NCI-H1930 (cell line): ENCODE data around the gene MSL3B.

Experiments
- DNase-seq, 2 experiments: peaks; one replicate each; lab custom pipeline; 2025; lab: John Stamatoyannopoulos, UW

The MSL3B gene

DNA sequence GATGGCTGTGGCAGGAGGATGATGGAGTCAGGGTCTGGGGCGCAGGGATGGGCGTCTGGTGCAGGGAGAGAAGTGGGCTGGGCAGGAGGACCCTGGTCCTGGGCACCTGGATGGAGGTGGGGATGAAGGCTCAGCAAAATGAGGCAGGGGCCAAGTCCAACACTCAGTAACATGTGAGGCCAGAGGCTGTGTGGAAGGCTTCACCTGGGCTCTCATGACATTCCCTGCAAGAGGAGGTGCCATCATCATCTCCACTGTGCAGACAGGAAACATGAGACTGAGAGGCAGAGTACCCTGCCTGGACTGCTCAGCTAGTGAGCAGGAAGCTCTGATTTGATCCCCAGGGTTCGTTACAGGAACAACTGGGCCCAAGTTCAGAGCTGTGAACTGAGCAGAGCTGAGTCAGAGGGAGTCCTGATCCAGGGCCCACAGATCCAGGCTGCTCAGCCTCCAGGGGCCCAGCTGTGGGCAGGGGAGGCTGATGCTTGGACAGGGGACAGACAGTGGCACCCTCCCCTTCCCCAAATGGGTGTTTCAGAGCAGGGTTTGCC is 50.8 kb downstream of the MSL3B start:
- no peak for DNase-seq

DNA sequence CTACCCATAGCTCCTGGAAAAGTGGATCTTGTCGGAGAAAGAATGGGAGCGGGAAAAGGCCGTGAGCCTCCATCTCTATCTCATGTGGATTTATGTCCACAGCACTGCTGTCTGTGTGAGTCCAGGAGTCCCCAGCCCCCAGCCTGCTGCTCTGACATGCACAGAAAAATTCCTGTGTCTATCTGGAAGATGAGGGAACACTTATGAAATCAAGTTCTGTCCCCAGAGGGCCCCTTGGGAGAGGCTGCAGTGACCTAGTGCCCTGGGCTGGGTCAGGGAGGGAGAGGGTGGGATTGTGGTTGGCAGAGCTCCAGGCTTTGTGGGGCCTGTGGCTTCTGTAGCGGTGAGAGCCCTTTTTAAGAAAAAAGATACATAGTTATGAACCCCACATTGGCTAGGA is 51.4 kb downstream of the MSL3B start:
- no peak for DNase-seq

DNA sequence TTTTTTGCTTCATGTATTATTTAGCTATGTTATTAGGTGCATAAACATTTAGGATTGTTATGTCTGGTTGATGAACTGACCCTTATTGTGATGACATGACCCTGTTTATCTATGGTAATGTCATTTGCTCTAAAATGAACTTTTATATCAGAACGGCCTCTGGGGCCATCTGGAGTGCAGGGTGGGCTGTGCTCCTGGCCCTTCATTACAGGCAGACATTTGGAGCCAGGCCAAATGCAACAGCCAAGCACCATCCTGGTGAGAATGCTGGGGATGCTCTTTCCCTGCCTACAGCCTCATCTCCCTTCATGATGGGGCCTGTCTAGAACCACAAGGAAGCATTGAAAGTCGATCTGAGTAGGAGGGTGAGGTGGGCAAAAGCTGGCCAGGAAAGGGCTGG is 51.9 kb downstream of the MSL3B start:
- DNase-seq = no peak

DNA sequence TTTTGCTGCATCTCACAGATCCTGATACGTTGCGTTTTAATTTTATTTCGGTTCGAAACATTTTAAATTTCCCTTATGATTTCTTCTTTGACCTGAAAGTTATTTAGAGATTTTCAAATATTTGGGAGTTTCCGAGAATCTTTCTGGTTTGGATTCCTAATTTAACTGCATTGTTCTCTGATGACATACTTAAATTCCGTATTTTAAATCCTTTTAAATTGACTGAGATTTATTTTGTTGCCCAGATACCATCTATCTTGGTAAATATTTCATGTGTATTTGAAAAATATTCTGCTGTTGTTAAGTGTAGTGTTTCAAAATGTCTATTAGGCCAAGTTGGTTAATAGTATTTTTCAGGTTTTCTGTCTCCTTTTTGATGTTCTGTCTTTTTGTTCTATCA is 52.3 kb downstream of the MSL3B start:
- no peak for DNase-seq
